ENCODE measurements around the gene TPP2. TPM values are rescaled to one million over a fixed set of nuclear protein-coding genes. Genes with fewer than 3 reads are reported as not detected.

Gene TPP2
- total and polyA plus RNA-seq, 3 donors from 2014 or later: 86.2 to 171 (median 112) TPM

DNA sequence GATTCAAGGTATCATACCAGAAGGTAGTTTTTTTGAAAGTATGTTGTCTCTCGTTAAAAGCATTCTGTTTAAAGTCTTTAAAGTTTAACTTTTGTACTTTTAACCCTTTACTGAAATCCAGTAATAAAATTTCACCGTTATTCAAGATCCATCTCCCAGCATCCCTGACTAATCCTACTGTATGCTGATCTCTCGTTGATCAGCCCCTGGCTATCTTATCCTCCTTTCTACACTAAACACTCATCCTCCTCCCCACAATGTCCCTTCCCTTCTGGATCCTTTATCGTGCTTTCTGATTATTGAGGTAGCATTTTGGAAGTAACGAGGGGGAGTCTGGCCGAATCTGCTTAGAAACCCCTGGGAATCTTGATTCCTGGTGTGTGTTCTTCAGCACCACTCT is 1.3 kb downstream of the TPP2 start:
- Histone ChIP-seq H3K27ac (no peak overlapping the region), H3K36me3 (ENCODE audit: low read depth, missing control alignments) (no peaks in the 10 kb centered on the region), H3K27me3 (no peaks in the 10 kb centered on the region), H3K9me3 (no peaks in the 10 kb centered on the region), H3K4me1 (peaks cover 17% of the 10 kb centered on the region), H3K4me3 (peak overlapping the region in 1 of 2 donors; percentile 93)
- WGBS, 2 donors: 3% methylated on average over 6 of the region's 6 CpGs
- intact Hi-C loops (cut with DNase I; ENCODE audit: low total_unique reads): no loop called here
- no peak for DNase-seq
- TF ChIP-seq, protein P1, sequence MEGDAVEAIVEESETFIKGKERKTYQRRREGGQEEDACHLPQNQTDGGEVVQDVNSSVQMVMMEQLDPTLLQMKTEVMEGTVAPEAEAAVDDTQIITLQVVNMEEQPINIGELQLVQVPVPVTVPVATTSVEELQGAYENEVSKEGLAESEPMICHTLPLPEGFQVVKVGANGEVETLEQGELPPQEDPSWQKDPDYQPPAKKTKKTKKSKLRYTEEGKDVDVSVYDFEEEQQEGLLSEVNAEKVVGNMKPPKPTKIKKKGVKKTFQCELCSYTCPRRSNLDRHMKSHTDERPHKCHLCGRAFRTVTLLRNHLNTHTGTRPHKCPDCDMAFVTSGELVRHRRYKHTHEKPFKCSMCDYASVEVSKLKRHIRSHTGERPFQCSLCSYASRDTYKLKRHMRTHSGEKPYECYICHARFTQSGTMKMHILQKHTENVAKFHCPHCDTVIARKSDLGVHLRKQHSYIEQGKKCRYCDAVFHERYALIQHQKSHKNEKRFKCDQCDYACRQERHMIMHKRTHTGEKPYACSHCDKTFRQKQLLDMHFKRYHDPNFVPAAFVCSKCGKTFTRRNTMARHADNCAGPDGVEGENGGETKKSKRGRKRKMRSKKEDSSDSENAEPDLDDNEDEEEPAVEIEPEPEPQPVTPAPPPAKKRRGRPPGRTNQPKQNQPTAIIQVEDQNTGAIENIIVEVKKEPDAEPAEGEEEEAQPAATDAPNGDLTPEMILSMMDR (IDR thresholded peaks at IDR 0.05): no peak

DNA sequence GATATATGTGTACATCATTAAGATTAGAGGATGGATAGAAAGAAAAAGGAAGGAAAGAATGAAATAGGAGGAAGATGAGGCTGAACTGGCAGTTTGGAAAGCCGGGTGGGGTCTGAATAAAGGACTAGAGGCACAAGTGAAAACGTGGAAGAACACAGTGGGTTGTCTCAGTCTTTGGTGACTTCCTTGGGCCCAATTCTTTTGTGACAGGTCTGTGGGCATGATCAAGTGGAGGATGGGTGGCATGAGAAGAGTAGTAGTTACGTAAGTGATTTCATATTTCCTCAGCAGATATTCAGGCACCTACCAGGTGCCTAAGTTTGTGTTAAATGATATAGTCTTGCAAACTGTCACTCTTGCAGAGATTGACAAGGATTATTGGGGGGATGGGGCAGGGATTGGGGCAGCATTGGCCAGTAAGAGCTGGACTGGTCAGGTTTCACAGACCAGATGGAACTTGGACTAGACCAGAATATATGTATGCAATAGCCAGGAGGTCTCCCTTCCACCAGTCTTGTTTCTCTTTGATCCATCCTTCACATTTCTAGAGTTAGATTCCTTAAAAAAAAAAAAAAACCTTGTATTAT is 2.7 kb downstream of the TPP2 start:
- peaks cover 17% of the 10 kb centered on the region for H3K4me1 ChIP-seq
- H3K27me3 ChIP-seq: no peaks in the 10 kb centered on the region
- intact Hi-C loops (cut with DNase I; ENCODE audit: low total_unique reads): no loop called here
- H3K4me3 ChIP-seq: no peak overlapping the region
- H3K9me3 ChIP-seq: no peaks in the 10 kb centered on the region
- H3K36me3 ChIP-seq (ENCODE audit: low read depth, missing control alignments): no peaks in the 10 kb centered on the region
- no peak overlapping the region for H3K27ac ChIP-seq
- TF ChIP-seq POLR2A (IDR thresholded peaks at IDR 0.05): no peak
- TF ChIP-seq, protein P1 (IDR thresholded peaks at IDR 0.05): no peak
- 80 to 82% methylated on average over 3 of the region's 3 CpGs for whole genome bisulfite sequencing, 2 donors
- no peak for DNase-seq

DNA sequence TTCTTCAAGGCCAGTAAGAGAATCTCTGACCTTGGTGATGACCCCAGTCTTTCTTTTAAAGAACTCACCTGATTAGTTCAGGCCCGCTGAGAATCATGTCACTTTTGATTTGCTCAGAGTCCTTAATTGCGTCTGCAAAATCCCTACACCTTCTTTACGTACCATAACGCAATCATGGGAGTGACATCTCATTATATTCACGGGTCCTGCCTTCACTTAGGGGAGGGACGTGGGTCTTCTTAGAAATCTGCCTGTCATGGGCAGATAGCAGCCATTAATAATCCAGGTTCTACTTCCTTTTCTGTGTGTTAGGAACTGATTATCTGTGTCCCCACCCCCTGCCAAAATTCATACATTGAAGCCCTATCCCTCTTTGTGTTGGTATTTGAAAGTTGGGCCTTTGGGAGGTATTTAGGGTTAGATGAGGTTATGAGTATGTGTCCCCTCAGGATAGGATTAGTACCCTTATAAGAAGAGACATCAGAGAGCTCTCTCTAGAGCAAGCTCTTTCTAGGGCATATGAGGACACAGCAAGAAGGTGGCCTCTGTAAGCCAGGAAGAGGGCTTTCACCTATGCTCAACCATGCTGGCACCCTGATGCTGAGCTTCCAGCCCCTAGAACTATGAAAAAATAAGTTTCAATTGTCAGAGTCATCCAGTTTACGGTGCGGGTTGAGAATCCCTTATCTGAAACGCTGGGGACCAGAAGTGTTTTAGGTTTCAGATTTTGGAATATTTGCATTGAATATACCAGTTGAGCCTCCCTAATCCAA is 9.9 kb downstream of the TPP2 start:
- intact Hi-C loops (cut with DNase I; ENCODE audit: low total_unique reads): no loop called here
- WGBS, 2 donors: 90 to 93% methylated on average over 9 of the region's 9 CpGs
- no peaks in the 10 kb centered on the region for H3K36me3 ChIP-seq (ENCODE audit: low read depth, missing control alignments)
- no peak for DNase-seq
- TF ChIP-seq, protein P1 (IDR thresholded peaks at IDR 0.05): no peak
- no peak for TF ChIP-seq POLR2A (IDR thresholded peaks at IDR 0.05)
- H3K27ac ChIP-seq: no peak overlapping the region
- H3K4me3 ChIP-seq: no peak overlapping the region
- H3K9me3 ChIP-seq: no peaks in the 10 kb centered on the region
- no peaks in the 10 kb centered on the region for H3K4me1 ChIP-seq
- no peaks in the 10 kb centered on the region for H3K27me3 ChIP-seq

DNA sequence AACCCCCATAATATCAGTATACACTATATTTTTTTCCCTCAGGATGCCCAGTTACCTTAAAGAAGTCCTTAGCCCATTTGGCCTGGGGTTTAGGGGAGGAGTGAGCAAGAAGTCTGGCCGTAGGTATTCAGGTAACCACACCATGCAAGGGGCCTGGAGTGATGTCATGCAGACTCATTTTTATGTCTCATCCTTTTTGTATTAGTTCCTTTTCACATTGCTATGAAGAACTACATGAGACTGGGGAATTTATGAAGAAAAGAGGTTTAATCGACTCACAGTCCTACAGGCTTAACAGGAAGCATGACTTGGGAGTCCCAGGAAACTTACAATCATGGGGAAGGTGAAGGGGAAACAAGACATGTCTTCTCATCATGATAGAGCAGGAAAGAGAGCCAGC is 12.2 kb downstream of the TPP2 start:
- Histone ChIP-seq H3K9me3 (no peaks in the 10 kb centered on the region), H3K27ac (no peak overlapping the region), H3K27me3 (no peaks in the 10 kb centered on the region), H3K4me1 (no peaks in the 10 kb centered on the region), H3K36me3 (ENCODE audit: low read depth, missing control alignments) (no peaks in the 10 kb centered on the region), H3K4me3 (no peak overlapping the region)
- WGBS, 2 donors: 94 to 97% methylated on average over 2 of the region's 2 CpGs
- intact Hi-C loops (cut with DNase I; ENCODE audit: low total_unique reads): no loop called here
- no peak for DNase-seq
- TF ChIP-seq POLR2A (IDR thresholded peaks at IDR 0.05): no peak
- TF ChIP-seq, protein P1 (IDR thresholded peaks at IDR 0.05): no peak

DNA sequence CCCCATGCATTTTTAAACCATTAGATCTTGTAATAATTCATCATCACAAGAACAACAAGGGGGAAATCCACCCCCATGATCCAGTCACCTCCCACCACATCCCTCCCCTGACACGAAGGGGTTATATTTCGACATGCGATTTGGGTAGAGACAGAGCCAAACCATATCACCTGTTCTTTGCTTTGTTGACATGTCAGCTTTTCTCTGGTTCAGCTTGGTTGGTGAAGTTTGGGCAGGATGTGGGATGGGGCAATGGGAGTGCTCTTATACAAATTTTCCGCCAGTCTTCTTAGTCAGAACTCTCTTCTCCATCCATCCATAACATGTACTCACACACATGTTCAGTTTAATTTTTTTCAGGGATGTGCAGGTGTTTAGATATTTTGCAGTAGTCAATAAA is 12.9 kb downstream of the TPP2 start:
- Histone ChIP-seq H3K27me3 (no peaks in the 10 kb centered on the region), H3K36me3 (ENCODE audit: low read depth, missing control alignments) (no peaks in the 10 kb centered on the region), H3K9me3 (no peaks in the 10 kb centered on the region), H3K27ac (no peak overlapping the region), H3K4me1 (no peaks in the 10 kb centered on the region), H3K4me3 (no peak overlapping the region)
- 93 to 98% methylated on average over 4 of the region's 4 CpGs for WGBS, 2 donors
- no peak for TF ChIP-seq POLR2A (IDR thresholded peaks at IDR 0.05)
- TF ChIP-seq, protein P1 (IDR thresholded peaks at IDR 0.05): no peak
- intact Hi-C loops (cut with DNase I; ENCODE audit: low total_unique reads): no loop called here
- DNase-seq: no peak

Data from testis (tissue), 3 donors.